Hepatocyte (in vitro differentiated cells): Measurements from ENCODE around the gene RABAC1. TPM values are rescaled to one million over a fixed set of nuclear protein-coding genes. Genes with fewer than 3 reads are reported as not detected.

Source experiments
- DNase-seq: peaks from one replicate; pipeline ENCODE4 v3.0.0-alpha.2; 2016; ENCODE audit warnings: low spot score
- H2AFZ ChIP-seq: fragments of 200-600 bp; sonication (generic); 2 replicates; pipeline ENCODE4 v1.6.0; 2016; ENCODE audit warnings: antibody characterized with exemption, mild to moderate bottlenecking
- H3K27ac ChIP-seq: fragments of 200-600 bp; sonication (generic); 2 replicates; pipeline ENCODE4 v1.5.1; 2016; ENCODE audit warnings: mild to moderate bottlenecking
- H3K27me3 ChIP-seq: fragments of 200-600 bp; sonication (generic); 2 replicates; pipeline ENCODE4 v1.6.1; 2016
- H3K36me3 ChIP-seq: fragments of 200-600 bp; sonication (generic); replicated peaks from 2 replicates; pipeline ENCODE4 v1.5.1; 2016; ENCODE audit warnings: low read depth; ENCODE audit not compliant: insufficient read depth
- H3K4me1 ChIP-seq: fragments of 200-600 bp; sonication (generic); 2 replicates; pipeline ENCODE4 v1.5.1; 2016; ENCODE audit warnings: mild to moderate bottlenecking, moderate library complexity; ENCODE audit not compliant: insufficient read depth
- H3K4me2 ChIP-seq: fragments of 200-600 bp; sonication (generic); 2 replicates; pipeline ENCODE4 v1.6.0; 2016
- H3K4me3 ChIP-seq: fragments of 200-600 bp; sonication (generic); 2 replicates; pipeline ENCODE4 v1.5.1; 2016; ENCODE audit warnings: mild to moderate bottlenecking
- H3K79me2 ChIP-seq: fragments of 200-600 bp; sonication (generic); 2 replicates; pipeline ENCODE4 v1.6.0; 2017; ENCODE audit warnings: mild to moderate bottlenecking
- H3K9me2 ChIP-seq: fragments of 200-600 bp; sonication (generic); replicated peaks from 2 replicates; pipeline ENCODE4 v1.6.0; 2017; ENCODE audit warnings: mild to moderate bottlenecking; ENCODE audit not compliant: insufficient read depth
- H3K9me3 ChIP-seq: fragments of 200-600 bp; sonication (generic); 2 replicates; pipeline ENCODE4 v1.5.1; 2016; ENCODE audit warnings: low read depth, mild to moderate bottlenecking
- H4K20me1 ChIP-seq: fragments of 200-600 bp; sonication (generic); 2 replicates; pipeline ENCODE4 v1.6.0; 2016; ENCODE audit warnings: mild to moderate bottlenecking; ENCODE audit not compliant: insufficient read depth, poor library complexity, severe bottlenecking
- CTCF ChIP-seq: fragments of 200-600 bp; sonication (generic); IDR thresholded peaks from 2 replicates; pipeline ENCODE4 v1.5.1; 2016; ENCODE audit warnings: antibody characterized with exemption, mild to moderate bottlenecking; ENCODE audit not compliant: poor library complexity
- EZH2 ChIP-seq: fragments of 200-600 bp; sonication (generic); IDR thresholded peaks from 2 replicates; pipeline ENCODE4 v1.6.1; 2016; ENCODE audit warnings: antibody characterized with exemption, mild to moderate bottlenecking, borderline replicate concordance
- EZH2phosphoT487 ChIP-seq: fragments of 200-600 bp; sonication (generic); IDR thresholded peaks from one replicate; pipeline ENCODE4 v1.6.1; 2018; ENCODE audit warnings: antibody characterized with exemption, mild to moderate bottlenecking, low read depth, moderate library complexity; ENCODE audit not compliant: unreplicated experiment, severe bottlenecking
- WGBS: methylation state at CpG from one replicate; pipeline ENCODE4 v1.1.6; 2016; ENCODE audit warnings: low lambda C conversion rate; ENCODE audit errors: missing lambda C conversion rate; 5-methylcytosine and 5-hydroxymethylcytosine counted together
- polyA plus RNA-seq: library from polyadenylated mRNA; unstranded; fragments of >200 nt; fragmentation: Nextera tagmentation; extraction: Ambion mirVana; gene quantifications from 2 replicates; pipeline ENCODE4 v1.2.1, GENCODE V29; 2016
- total RNA-seq: library from RNA; depleted of rRNA; stranded (reverse); fragments of >200 nt; gene quantifications from 2 replicates; pipeline ENCODE4 v1.2.3, GENCODE V29; 2014

Gene RABAC1
- total and polyA plus RNA-seq, 2 experiments from 2014 or later: 203 to 395 TPM

GRCh38 chr19:41918095-41918494 lies 41.0 kb downstream of the RABAC1 start:
- Histone ChIP-seq H3K79me2 (no peaks in the 10 kb centered on the region), H3K9me3 (no peaks in the 10 kb centered on the region), H3K9me2 (no peaks in the 10 kb centered on the region), H3K4me1 (no peaks in the 10 kb centered on the region), H4K20me1 (no peaks in the 10 kb centered on the region), H3K27ac (no peak overlapping the region), H2AFZ (no peak overlapping the region), H3K4me3 (no peak overlapping the region), H3K4me2 (no peak overlapping the region), H3K27me3 (peaks cover 72% of the 10 kb centered on the region), H3K36me3 (no peaks in the 10 kb centered on the region)
- TF ChIP-seq CTCF (no peak), EZH2 (no peak), EZH2phosphoT487 (no peak)
- WGBS: 85% methylated on average over 6 of the region's 6 CpGs
- DNase-seq: no peak

- 79% methylated on average over 12 of the region's 12 CpGs for WGBS
These were observed 41.4 kb downstream of the RABAC1 start for GRCh38 chr19:41917676-41918075.

GRCh38 chr19:41915776-41916414 lies 43.2 kb downstream of the RABAC1 start:
- no peak for DNase-seq
- Histone ChIP-seq H3K4me3 (no peak overlapping the region), H3K9me2 (no peaks in the 10 kb centered on the region), H2AFZ (no peak overlapping the region), H3K9me3 (no peaks in the 10 kb centered on the region), H3K4me1 (no peaks in the 10 kb centered on the region), H4K20me1 (no peaks in the 10 kb centered on the region), H3K36me3 (no peaks in the 10 kb centered on the region), H3K4me2 (no peak overlapping the region), H3K79me2 (no peaks in the 10 kb centered on the region), H3K27ac (no peak overlapping the region), H3K27me3 (peaks cover 71% of the 10 kb centered on the region)
- TF ChIP-seq EZH2: no peak
- no peak for TF ChIP-seq EZH2phosphoT487
- no peak for TF ChIP-seq CTCF
- WGBS: 56% methylated on average over 18 of the region's 27 CpGs

More at GRCh38 chr19:41917676-41918075, 41.4 kb downstream of the RABAC1 start:
- H3K9me2 ChIP-seq: no peaks in the 10 kb centered on the region
- peaks cover 71% of the 10 kb centered on the region for H3K27me3 ChIP-seq
- H3K79me2 ChIP-seq: no peaks in the 10 kb centered on the region
- no peaks in the 10 kb centered on the region for H3K9me3 ChIP-seq
- no peak overlapping the region for H3K27ac ChIP-seq
- no peak for DNase-seq
- H3K4me3 ChIP-seq: no peak overlapping the region
- no peaks in the 10 kb centered on the region for H3K4me1 ChIP-seq
- H2AFZ ChIP-seq: no peak overlapping the region
- TF ChIP-seq EZH2: no peak
- TF ChIP-seq EZH2phosphoT487: no peak
- no peak for TF ChIP-seq CTCF
- H3K36me3 ChIP-seq: no peaks in the 10 kb centered on the region
- no peak overlapping the region for H3K4me2 ChIP-seq
- H4K20me1 ChIP-seq: no peaks in the 10 kb centered on the region
